GM19328 (cell line): ENCODE measurements around the gene PBX1.
"Not testable (repeated sequence)": the region's sequence is repeated elsewhere in the genome, so short reads cannot be mapped to it uniquely, and the experiment has no call there.

ENCODE experiments used
- ATAC-seq: cut with Tn5 transposase; IDR thresholded peaks from one replicate; pipeline ENCODE4 v1.9.1; 2021; ENCODE audit warnings: mild to moderate bottlenecking, moderate library complexity; ENCODE audit not compliant: unreplicated experiment

The PBX1 gene

DNA sequence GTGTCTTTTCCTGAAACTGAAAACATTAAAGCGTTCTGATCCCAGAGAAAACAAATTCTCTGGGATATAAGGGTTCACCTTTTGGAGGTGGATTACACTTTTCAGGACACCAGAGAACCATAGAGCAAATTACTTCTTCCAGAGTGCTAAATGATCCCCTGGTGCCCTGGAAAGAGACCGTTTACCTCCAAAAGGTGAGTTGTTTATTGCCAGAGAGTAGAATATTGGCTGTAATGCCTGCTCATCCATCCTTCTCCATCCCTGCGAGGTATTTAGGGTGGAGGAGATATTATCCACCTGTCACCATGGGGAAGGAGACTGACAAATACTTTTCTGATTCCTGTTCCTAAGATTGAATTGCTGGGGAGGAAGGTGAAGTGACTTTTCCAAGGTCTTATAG, 30.4 kb downstream of the PBX1 start:
- ATAC-seq = no peak

DNA sequence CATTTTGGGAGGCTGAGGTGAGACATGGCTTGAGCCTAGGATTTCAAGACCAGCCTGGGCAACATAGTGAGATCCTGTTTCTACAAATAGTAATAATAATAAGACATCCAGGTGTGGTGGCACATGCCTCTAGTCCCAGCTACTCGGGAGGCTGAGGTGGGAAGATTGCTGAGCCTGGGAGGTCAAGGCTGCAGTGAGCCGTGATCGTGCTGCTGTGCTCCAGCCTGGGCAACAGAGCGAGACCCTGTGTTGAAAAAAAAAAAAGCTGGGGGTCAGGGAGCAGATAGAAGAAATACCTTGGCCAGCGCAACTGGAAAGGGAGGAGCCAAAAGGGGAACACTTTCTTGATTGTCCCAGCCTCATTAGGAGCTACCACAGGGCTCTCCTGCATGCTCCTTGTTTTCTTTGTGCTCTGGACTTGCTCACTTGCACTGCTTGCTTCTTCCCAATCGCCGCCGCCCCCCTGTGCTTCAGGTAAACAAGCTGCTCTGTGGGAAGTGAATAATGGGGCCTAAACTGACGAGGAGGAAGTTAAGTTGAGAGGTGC, 31.1 kb downstream of the PBX1 start:
- ATAC-seq = no peak

DNA sequence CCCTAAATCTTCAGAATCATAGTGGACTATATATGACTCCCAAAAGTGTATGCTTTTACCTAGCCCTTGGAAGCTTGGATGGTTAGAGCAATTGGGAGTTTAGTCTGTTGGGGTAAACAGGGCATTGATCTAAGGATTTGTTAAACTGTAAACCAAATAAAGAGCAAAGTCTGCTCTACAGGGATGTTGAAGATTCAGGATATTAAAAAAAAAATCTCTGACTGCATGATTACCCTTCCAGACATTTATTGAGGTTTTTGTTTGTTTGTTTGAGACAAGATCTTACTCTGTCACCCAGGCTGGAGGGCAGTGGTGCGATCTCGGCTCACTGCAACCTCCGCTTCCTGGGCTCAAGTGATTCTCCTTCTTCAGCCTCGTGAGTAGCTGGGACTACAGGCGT, 31.6 kb downstream of the PBX1 start:
- no peak for ATAC-seq

DNA sequence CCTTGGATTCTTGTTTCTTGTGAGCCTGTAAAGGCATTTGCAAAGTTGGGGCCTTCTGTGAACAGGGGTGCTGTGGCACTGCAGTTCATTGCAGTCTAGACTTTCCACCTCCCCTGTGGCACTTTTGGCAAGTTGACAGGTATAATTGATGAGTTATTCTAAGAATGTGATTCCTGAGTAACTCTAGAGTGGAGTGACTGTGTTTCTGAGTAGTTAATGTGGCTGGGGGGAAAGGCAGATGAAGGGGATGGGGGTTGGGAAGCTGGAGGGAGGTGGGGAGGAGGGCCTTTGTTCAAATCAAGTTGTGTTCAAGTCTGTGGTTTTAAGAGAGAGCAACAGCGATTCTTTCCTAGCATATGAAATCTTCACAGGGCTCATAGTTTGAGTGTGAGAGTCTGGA, 32.9 kb downstream of the PBX1 start:
- ATAC-seq = no peak

DNA sequence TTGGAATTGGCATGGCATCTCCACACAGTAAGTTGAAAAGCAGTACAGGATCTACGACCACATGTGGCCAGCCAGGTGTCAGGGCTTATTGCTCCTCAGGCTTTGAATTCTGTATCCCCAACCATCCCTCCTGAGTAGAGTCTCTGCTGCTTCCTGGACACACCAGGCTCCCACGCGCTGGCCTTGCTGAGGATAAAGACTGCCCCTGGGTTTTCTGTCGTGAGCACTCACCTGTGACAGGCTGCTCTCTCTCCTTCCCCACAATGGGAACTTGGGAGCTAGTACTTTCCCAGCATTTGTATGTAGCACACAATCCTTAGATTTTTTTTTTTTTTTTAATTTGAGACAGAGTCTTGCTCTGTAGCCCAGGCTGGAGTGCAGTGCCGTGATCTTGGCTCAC, 33.6 kb downstream of the PBX1 start:
- no peak for ATAC-seq

DNA sequence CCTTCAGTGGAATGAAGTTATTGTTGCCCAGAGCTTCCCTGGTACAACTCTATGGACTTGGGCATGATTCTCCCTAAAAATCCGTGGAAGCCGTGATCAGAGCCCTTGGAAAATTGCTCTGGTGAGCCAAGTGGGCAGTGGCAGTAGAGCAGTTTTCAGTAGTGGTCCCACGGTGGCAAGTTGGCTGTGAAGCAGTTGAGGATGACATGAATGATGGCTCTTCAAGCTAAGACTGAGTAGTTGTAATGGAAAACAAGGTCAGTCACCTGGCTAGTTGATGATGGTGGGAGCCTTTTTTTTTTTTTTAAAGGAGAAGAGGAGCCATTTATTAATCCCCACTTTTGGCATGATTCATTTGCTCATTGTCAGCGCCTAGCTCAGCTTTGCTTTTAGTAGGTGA, 36.2 kb downstream of the PBX1 start:
- ATAC-seq = no peak

DNA sequence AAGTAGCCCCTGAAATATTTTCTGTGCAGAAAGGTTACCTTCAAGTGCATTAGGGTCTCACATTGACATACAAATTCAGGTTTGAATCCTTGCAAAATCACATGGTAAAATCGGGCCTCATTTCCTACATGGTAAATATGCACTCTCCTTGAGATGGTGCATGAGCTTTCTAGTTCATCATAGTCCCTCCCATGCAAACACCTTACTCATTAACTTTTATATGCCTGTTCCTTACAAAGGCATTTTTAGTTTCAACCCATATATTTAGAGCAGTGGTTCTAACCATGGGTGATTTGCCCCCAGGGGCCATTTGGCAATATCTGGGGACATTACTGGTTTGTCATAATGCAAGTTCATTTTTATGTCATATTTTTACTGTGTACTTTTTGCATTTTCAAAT, 37.2 kb downstream of the PBX1 start:
- ATAC-seq = no peak

DNA sequence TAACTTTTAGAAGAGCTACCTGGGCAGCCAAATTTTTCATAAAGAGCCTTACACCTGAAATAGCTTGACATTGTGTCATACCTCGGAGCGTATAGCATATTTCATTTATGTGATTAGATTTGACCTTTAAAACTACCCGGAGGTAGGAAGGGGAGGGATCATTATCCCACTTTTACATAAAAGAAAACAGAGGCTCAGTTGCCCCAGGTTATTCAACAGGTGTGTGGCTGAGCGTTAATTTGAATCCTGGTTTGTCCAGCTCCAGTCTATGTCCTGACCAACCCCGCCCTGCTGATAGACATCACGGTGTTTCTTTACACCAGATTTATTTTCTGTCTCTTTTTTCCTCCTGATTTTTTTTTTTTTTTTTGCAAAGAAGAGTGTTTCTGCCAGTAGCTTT, 39.7 kb downstream of the PBX1 start:
- no peak for ATAC-seq

DNA sequence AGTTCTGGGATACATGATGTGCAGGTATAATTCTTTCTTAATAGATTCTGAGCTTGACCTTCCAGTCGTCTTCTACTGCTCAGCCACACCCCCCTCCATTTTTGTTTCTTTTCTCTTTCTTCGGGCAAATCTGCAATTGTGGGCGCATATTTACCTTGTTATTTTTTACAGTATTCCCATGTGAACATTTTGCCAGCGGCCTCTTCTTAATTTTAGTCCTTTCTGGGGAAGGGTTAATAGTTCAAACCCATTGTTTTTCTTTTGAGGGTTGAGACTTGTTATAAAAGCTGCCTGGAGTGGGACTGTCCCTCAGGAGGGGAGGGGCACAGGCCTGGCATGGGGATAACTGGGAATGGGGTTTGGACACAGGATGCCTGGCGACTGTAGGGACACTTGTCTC, 40.3 kb downstream of the PBX1 start:
- no peak for ATAC-seq

DNA sequence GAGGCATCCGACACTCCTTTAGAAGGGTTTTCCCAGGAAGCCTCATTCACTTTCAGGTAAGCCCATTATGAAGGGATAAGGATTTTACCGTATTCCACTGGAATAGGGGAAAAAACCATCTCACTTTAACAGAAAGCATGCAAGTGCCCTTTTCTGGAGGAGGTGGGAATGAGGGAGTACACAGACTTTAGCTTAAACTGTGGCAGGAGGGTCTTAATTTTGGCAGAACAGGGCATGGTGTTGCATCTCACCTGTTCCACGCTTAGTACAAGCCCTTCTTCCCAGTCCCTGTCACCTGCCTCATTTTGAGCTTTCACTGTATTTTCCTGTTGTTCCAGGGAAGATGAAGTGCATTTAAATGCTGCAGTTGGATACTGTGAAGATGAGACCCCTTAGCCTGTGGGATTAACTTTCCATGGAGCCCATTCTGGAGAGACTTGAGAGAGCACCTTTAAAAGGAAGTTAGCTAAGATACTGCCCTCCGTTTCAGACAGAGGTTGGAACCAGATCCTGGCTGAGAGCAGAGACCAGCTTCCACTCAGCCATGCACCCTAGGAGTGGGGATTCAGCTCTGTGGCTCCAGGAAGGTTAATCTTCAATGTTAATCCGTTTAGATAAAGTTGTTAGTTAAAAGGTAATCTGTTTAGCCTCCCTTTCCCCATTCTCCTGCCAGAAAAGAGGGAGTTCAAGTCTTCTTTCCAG, 42.6 kb downstream of the PBX1 start:
- no peak for ATAC-seq

DNA sequence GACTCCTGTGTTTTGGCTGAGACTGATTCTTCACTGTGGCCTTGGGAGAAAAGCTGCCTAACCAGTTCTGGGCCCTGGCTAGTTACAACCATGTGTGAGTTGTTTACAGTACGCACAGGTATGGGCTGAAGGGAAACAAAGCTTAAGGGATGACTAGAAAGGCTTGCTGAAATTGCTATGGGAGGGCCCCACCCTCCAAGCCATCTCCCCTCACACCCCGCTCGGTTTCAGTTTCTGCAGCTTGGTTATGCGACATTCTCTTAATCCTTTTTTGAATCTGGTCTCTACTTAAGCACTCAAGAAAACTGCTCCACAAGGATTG, 43.1 kb downstream of the PBX1 start:
- no peak for ATAC-seq

DNA sequence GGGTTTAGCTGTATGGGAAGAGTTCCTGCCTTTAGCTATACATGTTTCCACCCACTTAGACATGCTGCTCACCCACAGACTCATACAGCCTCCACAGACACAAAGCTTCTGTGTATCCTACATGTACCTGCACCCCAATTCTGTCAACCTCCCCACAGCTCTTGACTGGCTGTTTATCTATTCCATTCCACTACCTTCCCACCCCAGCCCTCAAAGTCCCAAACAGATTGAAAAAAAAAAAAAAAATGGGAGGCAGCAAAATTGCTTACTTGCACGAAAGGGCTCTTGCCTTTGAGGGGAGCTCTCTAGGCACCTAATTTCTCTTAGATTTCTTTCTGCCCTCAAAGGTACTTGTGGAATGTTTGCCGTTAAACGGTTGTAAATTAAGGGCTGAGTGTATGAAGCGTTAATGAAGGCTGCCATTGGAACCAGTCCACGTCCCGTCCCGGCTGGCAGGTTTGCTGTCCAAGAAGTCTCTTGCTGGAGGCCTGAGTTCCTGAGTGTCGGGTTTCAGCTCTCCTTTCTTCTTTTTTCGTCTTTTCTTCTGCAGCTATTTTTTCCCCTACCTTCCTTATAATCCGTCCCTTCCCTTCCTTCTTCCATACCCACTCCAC, 43.6 kb downstream of the PBX1 start:
- no peak for ATAC-seq

DNA sequence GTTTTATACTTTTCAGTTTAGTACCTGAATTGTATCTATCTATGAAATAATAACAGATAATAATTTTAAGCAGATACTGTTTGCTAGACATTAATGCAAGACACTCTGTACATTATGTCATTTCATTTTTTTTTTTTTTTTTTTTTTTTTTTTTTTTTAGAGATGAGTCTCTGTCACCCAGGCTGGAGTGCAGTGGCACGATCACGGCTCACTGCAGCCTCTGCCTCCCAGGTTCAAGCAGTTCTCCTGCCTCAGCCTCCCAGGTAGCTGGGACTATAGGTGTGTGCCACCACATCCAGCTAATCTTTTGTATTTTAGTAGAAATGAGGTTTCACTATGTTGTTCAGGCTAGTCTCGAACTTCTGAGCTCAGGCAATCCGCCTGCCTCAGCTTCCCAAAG, 44.8 kb downstream of the PBX1 start:
- not testable (repeated sequence) for ATAC-seq

DNA sequence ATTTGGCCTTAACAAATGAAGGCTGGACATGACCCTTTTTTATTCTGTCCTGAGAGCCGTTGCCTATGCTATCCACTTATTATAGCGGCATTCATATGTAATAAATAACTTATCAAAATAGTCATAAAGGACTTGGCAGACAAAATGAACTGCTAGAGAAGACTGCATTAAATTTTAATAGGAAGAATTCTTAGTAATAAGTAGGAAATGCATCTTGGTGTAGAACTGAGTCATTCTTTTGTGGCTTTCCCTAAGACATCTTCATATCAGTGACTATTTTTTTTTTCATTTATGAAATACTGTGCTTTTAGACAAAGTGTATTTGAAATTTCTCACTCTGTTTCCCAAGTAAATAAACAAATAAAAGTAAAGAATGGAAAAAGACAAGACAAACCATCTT, 45.6 kb downstream of the PBX1 start:
- ATAC-seq = no peak

DNA sequence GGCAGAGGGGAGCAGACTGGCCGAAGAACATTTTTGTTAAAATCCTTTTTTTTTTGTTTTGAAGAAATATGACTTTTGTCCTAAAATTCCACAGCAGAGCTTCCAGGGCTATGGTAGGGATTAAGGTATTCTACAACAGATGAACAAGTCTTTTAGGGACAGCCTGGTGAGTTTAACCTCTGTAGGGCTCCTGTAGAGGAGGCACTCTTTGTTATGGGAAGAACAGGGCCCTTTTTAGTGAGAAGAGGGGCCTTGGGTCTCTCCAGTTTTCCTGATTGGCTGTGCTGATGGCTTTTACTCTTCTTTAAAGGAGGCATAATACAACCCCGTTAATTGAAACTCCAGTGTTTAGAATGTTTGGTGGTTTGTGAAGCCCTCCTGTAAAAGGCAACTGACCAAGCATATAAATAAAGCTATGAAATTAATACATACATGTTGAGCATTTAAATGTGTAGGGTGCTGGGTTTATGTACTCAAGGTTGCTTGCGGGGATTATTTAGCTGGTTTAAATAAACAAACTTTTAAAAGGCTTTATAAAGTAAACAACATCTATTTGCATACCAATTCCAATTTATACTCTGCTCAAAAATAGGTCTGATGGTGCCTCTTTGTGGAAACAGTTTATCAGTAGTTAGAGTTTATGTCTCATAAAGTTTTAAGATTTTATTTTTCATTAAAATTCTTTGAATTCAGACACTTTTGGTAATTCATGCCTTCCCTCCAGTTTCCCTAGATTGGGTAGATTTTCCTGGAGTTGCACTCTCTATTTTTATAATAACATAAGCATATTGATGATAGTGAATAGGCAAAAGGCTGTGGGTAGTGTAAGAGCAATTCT, 46.5 kb downstream of the PBX1 start:
- no peak for ATAC-seq

DNA sequence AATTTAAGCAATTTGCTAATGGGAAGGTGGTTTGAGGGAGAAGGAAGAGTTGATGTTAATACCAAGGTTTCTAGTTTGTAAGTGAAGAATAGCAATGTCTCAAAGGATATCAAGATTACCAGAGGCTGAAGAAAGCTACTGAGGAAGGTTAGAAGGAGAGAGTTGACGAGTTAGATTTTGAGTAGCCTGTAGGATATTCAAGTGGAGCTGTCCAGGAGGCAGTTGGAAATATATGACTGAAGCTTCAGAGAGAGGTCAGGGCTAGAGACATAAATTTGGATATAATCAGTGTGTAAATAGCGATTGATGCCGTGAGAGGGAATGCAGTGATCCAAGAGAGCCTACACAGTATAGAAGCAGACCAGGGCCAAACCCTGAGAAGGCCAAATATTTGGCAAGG, 48.4 kb downstream of the PBX1 start:
- no peak for ATAC-seq

DNA sequence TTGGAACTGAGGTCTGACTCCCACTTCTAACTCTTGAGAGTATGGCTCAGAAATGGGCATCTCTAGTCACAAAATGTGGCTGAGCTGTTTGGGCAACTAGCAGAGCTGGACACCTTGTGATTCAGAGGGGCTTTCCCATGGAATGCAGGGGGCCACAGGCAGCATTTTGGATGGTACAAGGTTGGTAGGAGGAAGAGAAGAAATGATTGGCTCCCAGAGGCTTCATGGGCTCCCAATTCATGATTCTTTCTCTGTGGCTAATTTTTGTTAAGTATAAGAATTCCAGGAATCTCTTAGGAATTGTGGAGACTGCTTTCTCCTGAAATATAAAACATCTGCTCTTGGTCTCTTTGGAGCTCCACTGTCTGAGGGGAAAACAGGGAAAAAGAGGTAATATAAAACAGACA, 49.7 kb downstream of the PBX1 start:
- ATAC-seq = no peak

DNA sequence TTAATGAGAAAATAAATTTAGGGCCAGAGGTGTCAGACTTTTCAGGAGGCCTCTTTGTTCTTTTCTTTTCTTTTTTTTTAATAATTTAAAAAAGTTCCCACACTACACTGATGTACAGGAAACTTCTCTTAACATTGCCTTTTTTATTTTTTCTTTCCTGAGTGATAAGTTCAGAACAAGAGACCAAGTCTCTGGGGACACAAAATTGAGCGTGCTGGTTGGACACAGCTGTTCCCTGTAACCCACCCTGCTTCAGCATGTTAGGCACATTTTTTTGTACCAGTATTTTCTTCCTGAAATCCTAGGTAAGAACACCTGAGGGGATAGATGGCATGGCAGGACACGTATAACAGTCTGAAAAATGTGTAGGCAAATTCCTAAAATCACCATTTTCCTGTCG, 50.1 kb downstream of the PBX1 start:
- ATAC-seq = no peak

DNA sequence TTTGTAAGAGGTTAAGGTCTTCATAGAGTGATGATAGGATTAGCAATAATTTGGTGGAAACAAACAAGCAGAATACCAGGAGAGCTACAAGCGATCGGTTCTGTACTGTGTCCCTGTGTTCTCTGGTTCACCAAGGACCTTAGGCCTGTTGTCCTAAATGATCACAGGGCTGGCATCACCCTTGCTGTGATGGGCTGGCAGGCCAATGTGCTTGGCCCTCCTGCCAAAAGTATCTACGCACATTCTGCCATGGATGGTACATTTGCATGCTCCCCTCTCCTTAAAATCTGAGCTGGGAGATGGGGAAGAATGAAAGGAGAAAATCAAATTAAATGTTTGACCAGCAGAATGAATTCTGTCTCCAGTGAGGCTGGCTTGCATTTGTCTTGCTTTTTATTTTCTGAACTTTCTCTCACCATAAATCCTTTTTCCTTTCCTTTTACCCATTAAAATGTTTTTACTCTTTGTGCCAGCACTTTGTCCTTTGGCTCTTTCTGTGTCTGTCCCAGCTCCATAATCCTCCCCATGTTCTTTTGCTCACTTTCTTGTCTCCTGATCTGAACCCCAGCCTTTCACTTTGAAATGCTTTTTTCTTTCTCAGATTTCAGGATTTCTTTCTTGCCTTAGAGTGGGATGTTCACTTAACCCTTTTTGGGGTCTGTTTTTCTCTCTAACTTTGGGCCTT, 51.7 kb downstream of the PBX1 start:
- ATAC-seq = no peak

DNA sequence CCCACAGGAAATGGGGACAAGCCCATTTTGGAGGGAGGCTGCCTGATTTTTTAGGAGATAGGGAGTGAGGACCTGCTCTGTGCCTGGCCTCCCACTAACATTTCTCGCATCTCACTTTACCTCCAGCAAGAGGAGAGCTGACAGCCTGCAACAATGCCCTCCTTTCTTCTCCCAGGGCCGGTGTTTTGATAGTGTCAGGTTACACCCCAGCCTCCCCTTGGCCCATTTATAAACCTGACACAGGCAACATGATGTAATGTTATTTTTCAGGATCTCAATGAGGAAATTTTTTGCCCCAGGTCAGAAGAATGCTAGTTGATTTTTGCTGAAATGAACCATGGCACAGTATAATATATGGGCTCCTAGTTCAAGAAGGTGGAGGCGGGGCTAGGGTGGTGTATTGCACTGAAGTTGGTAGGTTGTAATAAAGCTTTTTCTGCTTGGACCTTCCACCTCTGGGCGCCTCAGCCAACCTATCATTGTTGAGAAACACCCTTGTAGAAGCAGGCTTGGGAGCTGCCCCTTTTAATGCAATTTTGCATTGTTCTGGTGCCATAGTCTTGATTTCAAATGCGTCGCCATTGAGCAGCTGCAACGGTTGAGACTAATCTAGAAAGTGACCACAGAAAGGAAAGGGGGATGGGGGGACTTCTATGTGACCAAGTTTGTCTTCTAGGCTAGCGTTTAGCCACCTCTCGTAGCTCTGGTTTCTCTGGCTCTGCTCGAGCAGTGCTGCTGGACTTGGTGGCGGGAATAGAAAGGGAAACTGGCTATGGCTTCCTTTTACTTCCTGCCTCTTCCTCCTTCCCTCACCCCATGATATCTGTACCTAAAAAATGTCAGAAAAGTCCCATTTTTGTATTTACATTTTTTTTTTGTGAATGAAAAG, 53.0 kb downstream of the PBX1 start:
- no peak for ATAC-seq
